ENCODE results near the gene PPP2R2C.

PPP2R2C gene

DNA sequence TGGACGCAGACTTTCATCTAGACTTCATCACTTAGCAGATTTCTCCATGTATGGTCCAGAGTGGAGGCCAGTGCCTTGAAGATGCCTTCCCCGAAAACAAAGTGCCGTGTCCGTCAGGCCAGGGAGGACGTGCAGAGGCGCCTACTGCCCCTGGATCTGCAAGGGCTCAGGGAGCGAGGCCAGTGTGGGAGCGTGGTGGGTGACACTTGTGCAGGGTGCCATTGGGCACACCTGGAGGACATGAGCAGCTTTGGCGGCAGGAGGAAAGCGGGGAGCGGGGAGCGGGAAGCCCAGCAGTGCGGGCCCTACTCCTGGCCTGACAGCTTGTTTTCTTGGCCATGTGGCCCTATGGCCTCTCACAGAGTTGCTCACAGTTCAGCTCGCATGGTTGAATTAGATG is 176.9 kb downstream of the PPP2R2C start:
- H3K36me3 ChIP-seq (ENCODE audit: control insufficient read depth, low read depth, low read length) = peaks cover 5% of the 10 kb centered on the region

DNA sequence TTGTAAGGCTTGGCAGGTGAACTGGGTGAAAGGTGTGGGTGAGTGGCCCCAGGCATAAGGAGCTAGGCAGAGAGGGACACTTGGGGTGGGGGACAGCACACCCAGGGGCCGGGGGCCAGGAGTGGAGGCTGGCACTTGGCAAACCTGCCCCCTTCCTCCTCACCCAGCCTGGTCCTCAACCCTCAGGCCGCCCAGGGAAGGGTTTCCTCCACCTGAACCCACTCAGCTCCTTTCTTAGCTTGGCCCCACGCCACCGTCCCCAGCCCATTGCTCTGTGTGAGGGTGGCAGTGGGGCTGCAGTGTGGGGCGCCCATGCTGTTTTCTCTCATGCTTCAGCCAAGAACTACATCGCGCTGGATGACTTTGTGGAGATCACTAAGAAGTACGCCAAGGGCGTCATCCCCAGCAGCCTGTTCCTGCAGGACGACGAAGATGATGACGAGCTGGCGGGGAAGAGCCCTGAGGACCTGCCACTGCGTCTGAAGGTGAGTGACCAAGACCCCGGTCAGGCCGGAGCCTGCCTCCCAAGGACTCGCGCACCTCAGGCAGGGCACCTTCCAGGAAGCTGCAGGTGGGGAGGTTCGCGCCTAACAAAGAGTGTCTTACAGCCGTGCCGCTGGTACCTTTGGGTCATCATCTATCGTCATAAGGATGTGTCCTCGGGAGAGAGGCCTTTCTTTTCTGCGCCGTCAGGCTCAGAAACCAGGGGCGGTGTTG is 177.6 kb downstream of the PPP2R2C start:
- H3K4me1 ChIP-seq (ENCODE audit: control insufficient read depth, low read depth, low read length) = no peaks in the 10 kb centered on the region
- peaks cover 3% of the 10 kb centered on the region for H3K36me3 ChIP-seq (ENCODE audit: control insufficient read depth, low read depth, low read length)
- no peaks in the 10 kb centered on the region for H3K9me3 ChIP-seq (ENCODE audit: control insufficient read depth, low read depth, low read length)
- no peak overlapping the region for H3K4me3 ChIP-seq (ENCODE audit: low read length)
- H3K27me3 ChIP-seq (ENCODE audit: control insufficient read depth, insufficient read depth, low read length) = no peaks in the 10 kb centered on the region
- H3K27ac ChIP-seq (ENCODE audit: low read length) = no peak overlapping the region
- H3K9ac ChIP-seq (ENCODE audit: low read length) = no peak overlapping the region

More for the DNA sequence above, 176.9 kb downstream of the PPP2R2C start:
- Histone ChIP-seq H3K9me3 (ENCODE audit: control insufficient read depth, low read depth, low read length) (no peaks in the 10 kb centered on the region), H3K27me3 (ENCODE audit: control insufficient read depth, insufficient read depth, low read length) (no peaks in the 10 kb centered on the region), H3K4me1 (ENCODE audit: control insufficient read depth, low read depth, low read length) (no peaks in the 10 kb centered on the region), H3K9ac (ENCODE audit: low read length) (no peak overlapping the region), H3K4me3 (ENCODE audit: low read length) (no peak overlapping the region), H3K27ac (ENCODE audit: low read length) (no peak overlapping the region)

DNA sequence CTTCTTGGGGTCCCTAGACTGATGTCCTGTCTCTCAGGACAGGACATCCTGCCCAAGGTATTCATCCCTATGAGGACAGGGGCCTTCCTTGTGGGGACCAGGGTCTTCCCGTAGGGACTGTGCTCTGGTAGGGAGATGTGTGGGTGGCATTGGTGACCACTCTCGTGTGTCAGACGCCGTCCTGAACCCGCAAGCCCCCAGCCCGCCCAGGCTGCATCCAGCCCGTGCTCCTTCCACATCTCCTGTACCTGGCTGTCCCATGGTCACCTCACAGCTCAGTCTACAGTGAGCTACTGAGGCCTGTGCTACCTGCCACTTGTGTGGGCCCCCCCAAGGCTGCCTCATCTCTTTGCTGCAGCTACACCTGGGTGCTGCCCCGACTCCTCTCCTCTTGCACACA is 178.8 kb downstream of the PPP2R2C start:
- H3K9me3 ChIP-seq (ENCODE audit: control insufficient read depth, low read depth, low read length) = no peaks in the 10 kb centered on the region
- H3K27me3 ChIP-seq (ENCODE audit: control insufficient read depth, insufficient read depth, low read length) = no peaks in the 10 kb centered on the region
- H3K9ac ChIP-seq (ENCODE audit: low read length) = no peak overlapping the region
- H3K4me3 ChIP-seq (ENCODE audit: low read length) = no peak overlapping the region
- peaks cover 13% of the 10 kb centered on the region for H3K36me3 ChIP-seq (ENCODE audit: control insufficient read depth, low read depth, low read length)
- no peak overlapping the region for H3K27ac ChIP-seq (ENCODE audit: low read length)
- no peaks in the 10 kb centered on the region for H3K4me1 ChIP-seq (ENCODE audit: control insufficient read depth, low read depth, low read length)

DNA sequence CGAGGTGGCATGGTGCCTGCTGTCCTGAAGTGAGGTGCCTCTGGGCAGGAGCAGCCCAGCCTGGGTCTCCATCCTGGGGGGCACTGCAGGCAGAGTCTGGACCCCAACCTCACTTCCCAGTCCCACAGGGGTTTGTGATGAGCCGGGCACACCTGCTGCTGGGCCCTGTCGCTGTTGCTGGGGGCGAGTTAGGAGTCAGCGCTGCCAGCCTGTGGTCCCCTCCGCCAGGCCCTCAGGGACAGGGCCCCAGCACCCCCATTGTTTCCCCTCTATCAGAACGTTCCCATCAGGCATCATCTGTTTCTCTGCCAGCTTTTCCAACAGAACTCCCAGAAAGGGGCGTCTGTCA is 179.3 kb downstream of the PPP2R2C start:
- H3K9me3 ChIP-seq (ENCODE audit: control insufficient read depth, low read depth, low read length) = no peaks in the 10 kb centered on the region
- no peak overlapping the region for H3K4me3 ChIP-seq (ENCODE audit: low read length)
- no peak overlapping the region for H3K27ac ChIP-seq (ENCODE audit: low read length)
- no peaks in the 10 kb centered on the region for H3K4me1 ChIP-seq (ENCODE audit: control insufficient read depth, low read depth, low read length)
- H3K9ac ChIP-seq (ENCODE audit: low read length) = no peak overlapping the region
- peaks cover 16% of the 10 kb centered on the region for H3K36me3 ChIP-seq (ENCODE audit: control insufficient read depth, low read depth, low read length)
- no peaks in the 10 kb centered on the region for H3K27me3 ChIP-seq (ENCODE audit: control insufficient read depth, insufficient read depth, low read length)

DNA sequence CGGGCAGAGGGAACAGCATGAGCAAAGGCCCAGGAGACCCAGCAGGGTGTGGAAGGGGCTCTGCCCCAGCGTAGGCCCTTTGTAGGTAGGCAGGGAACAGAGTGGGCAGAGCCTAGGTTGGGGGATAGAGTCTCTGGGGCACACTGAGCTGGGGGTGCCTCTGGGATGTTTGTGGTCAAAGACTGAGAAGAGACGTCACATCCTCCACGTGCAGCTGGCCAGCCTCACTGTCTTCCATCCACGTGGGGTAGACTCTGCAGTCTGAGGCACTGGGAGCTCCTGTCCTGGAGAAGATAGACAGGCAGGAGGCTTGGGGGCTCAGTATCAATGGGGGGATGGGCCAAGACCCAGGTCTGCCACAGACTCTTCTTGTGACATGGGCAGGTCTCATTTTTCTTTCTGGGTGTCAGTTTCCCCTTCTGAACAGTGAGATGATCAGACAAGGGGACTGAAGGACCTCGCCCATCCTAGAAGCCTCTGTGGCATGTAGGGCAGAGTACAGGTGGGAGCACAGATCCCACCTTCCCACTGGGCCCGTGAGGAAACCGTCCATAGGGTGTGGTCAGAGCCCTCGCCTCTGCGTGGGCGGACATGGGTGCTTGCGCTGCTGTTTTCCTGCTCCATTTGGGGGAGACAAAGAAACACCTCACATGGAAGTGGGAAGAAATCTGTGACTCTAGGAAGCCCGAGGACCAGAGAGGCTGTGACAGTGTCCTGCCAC is 179.9 kb downstream of the PPP2R2C start:
- H3K27me3 ChIP-seq (ENCODE audit: control insufficient read depth, insufficient read depth, low read length) = no peaks in the 10 kb centered on the region
- H3K9ac ChIP-seq (ENCODE audit: low read length) = no peak overlapping the region
- H3K4me3 ChIP-seq (ENCODE audit: low read length) = no peak overlapping the region
- H3K9me3 ChIP-seq (ENCODE audit: control insufficient read depth, low read depth, low read length) = no peaks in the 10 kb centered on the region
- H3K36me3 ChIP-seq (ENCODE audit: control insufficient read depth, low read depth, low read length) = peaks cover 17% of the 10 kb centered on the region
- H3K27ac ChIP-seq (ENCODE audit: low read length) = no peak overlapping the region
- no peaks in the 10 kb centered on the region for H3K4me1 ChIP-seq (ENCODE audit: control insufficient read depth, low read depth, low read length)

DNA sequence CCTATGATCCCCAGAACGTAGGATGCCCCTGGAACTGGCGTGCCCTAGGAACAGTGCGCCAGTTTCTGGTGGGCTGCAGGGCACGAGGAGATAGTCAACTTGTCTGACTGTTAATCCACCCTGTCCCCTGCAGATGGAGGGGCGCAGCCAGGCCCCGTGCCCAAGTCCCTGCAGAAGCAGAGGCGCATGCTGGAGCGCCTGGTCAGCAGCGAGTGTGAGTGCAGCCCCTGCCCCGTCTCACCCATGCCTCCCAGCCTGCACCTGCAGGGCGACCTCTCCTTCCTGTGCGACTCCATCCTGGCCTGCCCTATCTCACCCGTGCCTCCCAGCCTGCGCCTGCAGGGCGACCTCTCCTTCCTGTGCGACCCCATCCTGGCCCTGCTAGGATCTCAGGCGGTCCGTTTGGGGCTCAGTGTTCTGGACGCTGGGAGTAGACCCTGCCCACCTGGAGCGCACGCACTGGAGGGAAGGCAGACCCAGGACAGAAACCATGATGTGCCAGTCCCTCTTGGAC is 180.6 kb downstream of the PPP2R2C start:
- no peaks in the 10 kb centered on the region for H3K4me1 ChIP-seq (ENCODE audit: control insufficient read depth, low read depth, low read length)
- no peak overlapping the region for H3K9ac ChIP-seq (ENCODE audit: low read length)
- H3K27ac ChIP-seq (ENCODE audit: low read length) = no peak overlapping the region
- H3K27me3 ChIP-seq (ENCODE audit: control insufficient read depth, insufficient read depth, low read length) = no peaks in the 10 kb centered on the region
- H3K9me3 ChIP-seq (ENCODE audit: control insufficient read depth, low read depth, low read length) = no peaks in the 10 kb centered on the region
- peaks cover 20% of the 10 kb centered on the region for H3K36me3 ChIP-seq (ENCODE audit: control insufficient read depth, low read depth, low read length)
- H3K4me3 ChIP-seq (ENCODE audit: low read length) = no peak overlapping the region

DNA sequence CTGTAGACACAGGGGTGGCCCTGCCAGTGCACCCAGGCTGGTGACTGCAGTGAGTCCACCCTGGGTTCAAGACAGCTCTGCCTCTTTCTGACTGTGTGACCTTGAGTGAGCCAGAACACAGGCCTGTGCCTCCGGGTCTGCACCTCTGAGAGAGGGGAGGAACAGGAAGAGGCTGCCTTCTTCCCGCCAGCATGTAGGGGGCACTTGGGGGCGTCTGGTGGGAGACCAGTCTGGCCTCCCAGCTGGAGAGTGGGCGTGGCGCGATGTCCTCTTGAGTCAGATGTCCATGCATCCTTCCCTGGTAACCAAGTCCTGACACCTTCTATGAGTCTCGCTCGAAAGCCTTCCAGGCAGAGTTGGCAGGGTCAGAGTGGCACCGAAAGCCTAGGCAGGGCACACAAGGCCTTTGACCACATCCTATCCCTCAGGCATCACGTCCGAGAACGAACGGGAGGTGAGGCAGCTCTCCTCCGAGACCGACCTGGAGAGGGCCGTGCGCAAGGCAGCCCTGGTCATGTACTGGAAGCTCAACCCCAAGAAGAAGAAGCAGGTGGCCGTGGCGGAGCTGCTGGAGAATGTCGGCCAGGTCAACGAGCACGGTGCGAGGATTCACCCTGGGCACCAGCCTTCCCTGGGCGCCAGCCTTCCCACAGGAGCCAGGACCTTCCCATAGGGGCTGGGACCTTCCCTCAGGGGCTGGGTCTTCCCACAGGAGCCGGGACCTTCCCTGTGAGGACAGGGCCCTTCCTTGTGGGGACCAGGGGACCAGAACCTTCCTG is 181.5 kb downstream of the PPP2R2C start:
- Histone ChIP-seq H3K36me3 (ENCODE audit: control insufficient read depth, low read depth, low read length) (peaks cover 16% of the 10 kb centered on the region), H3K27ac (ENCODE audit: low read length) (no peak overlapping the region), H3K27me3 (ENCODE audit: control insufficient read depth, insufficient read depth, low read length) (no peaks in the 10 kb centered on the region), H3K9ac (ENCODE audit: low read length) (no peak overlapping the region), H3K4me1 (ENCODE audit: control insufficient read depth, low read depth, low read length) (no peaks in the 10 kb centered on the region), H3K4me3 (ENCODE audit: low read length) (no peak overlapping the region), H3K9me3 (ENCODE audit: control insufficient read depth, low read depth, low read length) (no peaks in the 10 kb centered on the region)

DNA sequence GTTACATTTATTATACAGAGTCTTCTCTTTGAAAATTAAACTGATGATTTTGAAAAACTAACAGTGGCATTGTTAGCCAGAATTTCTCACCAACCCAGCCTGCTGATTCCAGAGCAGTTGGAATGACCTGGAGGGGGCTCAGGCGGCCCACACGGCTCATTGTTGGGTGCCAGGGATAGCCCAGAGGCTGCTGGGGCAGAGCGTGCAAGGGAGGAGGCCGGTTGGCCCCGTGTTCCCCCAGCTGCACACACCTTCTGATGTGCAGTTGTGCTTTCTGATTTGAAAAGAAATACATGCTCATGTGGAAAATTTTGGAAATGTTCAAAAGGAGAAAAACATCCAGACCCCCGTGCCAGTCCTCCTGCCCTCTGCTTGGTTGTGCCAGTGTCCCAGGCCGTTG is 182.2 kb downstream of the PPP2R2C start:
- Histone ChIP-seq H3K27ac (ENCODE audit: low read length) (no peak overlapping the region), H3K9ac (ENCODE audit: low read length) (no peak overlapping the region), H3K4me1 (ENCODE audit: control insufficient read depth, low read depth, low read length) (no peaks in the 10 kb centered on the region), H3K27me3 (ENCODE audit: control insufficient read depth, insufficient read depth, low read length) (no peaks in the 10 kb centered on the region), H3K36me3 (ENCODE audit: control insufficient read depth, low read depth, low read length) (peaks cover 16% of the 10 kb centered on the region), H3K9me3 (ENCODE audit: control insufficient read depth, low read depth, low read length) (no peaks in the 10 kb centered on the region), H3K4me3 (ENCODE audit: low read length) (no peak overlapping the region)

DNA sequence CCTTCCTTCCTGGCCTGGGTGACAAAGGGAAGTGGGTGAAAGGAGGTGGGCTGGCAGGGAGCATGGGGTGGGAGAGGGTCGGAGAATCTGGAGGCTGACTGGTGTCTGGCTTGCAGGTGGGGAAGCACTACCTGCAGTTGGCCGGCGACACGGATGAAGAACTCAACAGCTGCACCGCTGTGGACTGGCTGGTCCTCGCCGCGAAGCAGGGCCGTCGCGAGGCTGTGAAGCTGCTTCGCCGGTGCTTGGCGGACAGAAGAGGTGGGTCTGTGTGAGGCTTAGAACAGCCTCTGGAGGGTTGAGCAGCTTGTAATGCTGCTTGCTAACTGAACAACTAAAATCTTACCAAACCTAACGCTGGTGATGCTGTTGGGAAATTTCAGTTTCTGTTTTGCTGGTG is 183.5 kb downstream of the PPP2R2C start:
- H3K36me3 ChIP-seq (ENCODE audit: control insufficient read depth, low read depth, low read length) = peaks cover 16% of the 10 kb centered on the region
- no peaks in the 10 kb centered on the region for H3K27me3 ChIP-seq (ENCODE audit: control insufficient read depth, insufficient read depth, low read length)
- no peak overlapping the region for H3K27ac ChIP-seq (ENCODE audit: low read length)
- H3K4me3 ChIP-seq (ENCODE audit: low read length) = no peak overlapping the region
- H3K9me3 ChIP-seq (ENCODE audit: control insufficient read depth, low read depth, low read length) = no peaks in the 10 kb centered on the region
- H3K4me1 ChIP-seq (ENCODE audit: control insufficient read depth, low read depth, low read length) = no peaks in the 10 kb centered on the region
- no peak overlapping the region for H3K9ac ChIP-seq (ENCODE audit: low read length)

DNA sequence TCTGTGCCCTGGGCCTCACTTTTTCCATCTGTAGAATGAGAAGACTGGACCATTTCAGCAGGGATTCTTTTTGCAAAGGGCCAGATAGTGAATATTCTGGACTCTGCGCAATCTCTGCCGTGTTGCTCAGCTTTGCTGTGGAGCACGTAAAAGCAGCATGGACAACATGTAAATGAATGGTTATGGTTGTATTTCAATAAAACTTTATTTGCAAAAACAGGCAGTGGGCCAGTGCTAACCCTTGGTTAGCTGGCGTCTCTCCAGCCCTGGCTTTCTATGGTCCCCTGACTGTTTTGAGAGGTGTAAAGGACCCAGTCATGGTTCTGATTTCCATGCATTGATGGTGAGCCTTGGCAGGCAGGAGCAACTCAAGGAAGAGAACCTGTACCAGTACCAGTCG is 184.1 kb downstream of the PPP2R2C start:
- Histone ChIP-seq H3K9me3 (ENCODE audit: control insufficient read depth, low read depth, low read length) (no peaks in the 10 kb centered on the region), H3K36me3 (ENCODE audit: control insufficient read depth, low read depth, low read length) (peaks cover 16% of the 10 kb centered on the region), H3K4me1 (ENCODE audit: control insufficient read depth, low read depth, low read length) (no peaks in the 10 kb centered on the region), H3K9ac (ENCODE audit: low read length) (no peak overlapping the region), H3K27ac (ENCODE audit: low read length) (no peak overlapping the region), H3K4me3 (ENCODE audit: low read length) (no peak overlapping the region), H3K27me3 (ENCODE audit: control insufficient read depth, insufficient read depth, low read length) (no peaks in the 10 kb centered on the region)

DNA sequence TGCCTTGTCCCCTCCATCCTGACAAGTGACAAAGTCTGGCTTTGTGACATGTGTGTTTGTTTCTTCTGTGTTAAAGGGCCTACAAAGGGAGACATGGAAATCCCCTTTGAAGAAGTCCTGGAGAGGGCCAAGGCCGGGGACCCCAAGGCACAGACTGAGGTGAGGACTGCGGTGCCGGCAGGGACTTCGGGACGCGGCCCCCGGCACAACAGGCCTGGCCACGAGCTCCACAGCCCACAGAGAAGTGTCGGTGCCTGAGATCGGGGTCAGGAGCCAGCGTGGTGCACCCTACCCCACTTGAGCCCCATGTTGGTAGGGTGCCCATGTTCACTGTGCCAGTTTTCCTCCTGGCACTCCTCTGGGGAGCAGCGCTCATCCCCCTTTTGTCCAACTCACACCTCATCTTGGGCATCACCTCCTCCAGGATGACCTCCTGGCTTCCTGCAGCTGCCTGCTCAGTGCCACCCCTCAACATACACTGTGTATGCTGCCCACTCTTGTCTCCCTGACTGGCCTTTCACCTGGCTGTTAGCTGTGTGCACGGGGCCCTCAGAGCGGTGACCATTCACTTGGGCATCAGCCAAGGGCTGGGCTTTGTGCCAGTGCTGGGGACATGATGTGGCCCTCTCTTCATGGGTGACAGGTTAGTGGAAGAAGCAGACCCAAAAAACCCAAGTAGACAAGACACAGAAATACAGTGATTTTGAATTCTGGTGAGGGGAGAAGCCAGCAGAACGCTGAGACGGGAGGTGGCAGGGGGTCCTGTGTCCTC is 185.2 kb downstream of the PPP2R2C start:
- Histone ChIP-seq H3K9me3 (ENCODE audit: control insufficient read depth, low read depth, low read length) (no peaks in the 10 kb centered on the region), H3K4me3 (ENCODE audit: low read length) (no peak overlapping the region), H3K27me3 (ENCODE audit: control insufficient read depth, insufficient read depth, low read length) (no peaks in the 10 kb centered on the region), H3K9ac (ENCODE audit: low read length) (no peak overlapping the region), H3K4me1 (ENCODE audit: control insufficient read depth, low read depth, low read length) (no peaks in the 10 kb centered on the region), H3K27ac (ENCODE audit: low read length) (no peak overlapping the region), H3K36me3 (ENCODE audit: control insufficient read depth, low read depth, low read length) (peaks cover 19% of the 10 kb centered on the region)

Measured in iPS-18a (cell line).